ENCODE data around the gene PLA2G12A. TPM values are rescaled to one million over a fixed set of nuclear protein-coding genes. Genes with fewer than 3 reads are reported as not detected.

Gene PLA2G12A
- total and polyA plus RNA-seq, 2 of the 8 experiments (the other 6 are each of a cell fraction or from before 2014, with no cell fraction given): 26.6 to 47.2 TPM

DNA sequence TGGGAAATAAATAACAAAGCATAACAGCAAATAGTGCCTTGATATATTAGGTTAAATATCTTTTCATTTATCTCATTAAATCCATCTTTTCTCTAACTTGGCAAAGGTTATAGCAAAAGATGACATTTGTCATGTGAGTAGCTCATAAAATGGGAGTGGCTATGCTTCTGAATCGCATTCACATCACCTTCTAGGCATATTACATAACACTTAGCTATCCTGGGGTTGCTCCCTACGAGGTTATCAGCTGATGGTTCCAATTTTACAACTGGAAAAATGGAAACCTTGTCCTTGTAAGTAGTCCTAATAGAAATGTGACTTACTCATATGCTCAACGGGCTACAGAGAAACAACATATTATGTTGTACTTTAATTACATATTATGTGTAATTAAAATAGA, 16.4 kb downstream of the PLA2G12A start (continued):
- TF ChIP-seq RNF2 (IDR thresholded peaks at IDR 0.05; ENCODE audit: borderline replicate concordance, low read depth, low read length, missing control alignments, poor library complexity, severe bottlenecking) (no peak), SIX5 (IDR thresholded peaks at IDR 0.05; ENCODE audit: low read depth, low read length) (no peak), GTF2F1 (IDR thresholded peaks at IDR 0.05; ENCODE audit: borderline replicate concordance, low read depth, low read length) (no peak)
